ENCODE data around the gene SLC16A11.

Gene SLC16A11

DNA sequence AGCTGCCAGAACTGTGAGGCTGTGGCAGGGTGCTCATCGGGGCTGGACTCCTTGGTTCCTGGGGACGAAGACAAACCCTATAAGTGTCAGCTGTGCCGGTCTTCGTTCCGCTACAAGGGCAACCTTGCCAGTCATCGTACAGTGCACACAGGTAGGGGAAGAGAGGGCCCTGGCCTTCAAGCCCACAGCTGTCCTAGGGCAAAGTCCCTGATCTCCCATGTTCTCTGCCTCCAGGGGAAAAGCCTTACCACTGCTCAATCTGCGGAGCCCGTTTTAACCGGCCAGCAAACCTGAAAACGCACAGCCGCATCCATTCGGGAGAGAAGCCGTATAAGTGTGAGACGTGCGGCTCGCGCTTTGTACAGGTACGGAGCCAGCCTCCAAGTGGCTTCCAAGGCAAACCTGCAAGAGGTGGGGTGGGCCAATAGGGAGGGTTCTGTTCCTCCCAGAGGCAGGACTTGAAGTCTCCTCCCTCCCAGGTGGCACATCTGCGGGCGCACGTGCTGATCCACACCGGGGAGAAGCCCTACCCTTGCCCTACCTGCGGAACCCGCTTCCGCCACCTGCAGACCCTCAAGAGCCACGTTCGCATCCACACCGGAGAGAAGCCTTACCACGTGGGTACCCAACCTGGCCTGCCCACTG is 17.3 kb downstream of the SLC16A11 start:
- DNase-seq (ENCODE audit: low read depth in 3 of 3), result no peak

GRCh38 chr17:7025245-7025644 is 18.6 kb downstream of the SLC16A11 start:
- DNase-seq (ENCODE audit: low read depth in 3 of 3), result no peak

DNA sequence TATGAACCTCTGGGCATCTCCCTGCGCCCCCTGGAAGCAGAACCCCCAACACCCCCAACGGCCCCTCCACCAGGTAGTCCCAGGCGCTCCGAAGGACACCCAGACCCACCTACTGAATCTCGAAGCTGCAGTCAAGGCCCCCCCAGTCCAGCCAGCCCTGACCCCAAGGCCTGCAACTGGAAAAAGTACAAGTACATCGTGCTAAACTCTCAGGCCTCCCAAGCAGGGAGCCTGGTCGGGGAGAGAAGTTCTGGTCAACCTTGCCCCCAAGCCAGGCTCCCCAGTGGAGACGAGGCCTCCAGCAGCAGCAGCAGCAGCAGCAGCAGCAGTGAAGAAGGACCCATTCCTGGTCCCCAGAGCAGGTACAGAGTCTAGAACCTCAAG is 19.5 kb downstream of the SLC16A11 start:
- DNase-seq (ENCODE audit: low read depth in 3 of 3), result no peak

- DNase-seq (ENCODE audit: low read depth in 3 of 3), result peak; percentile 89 to 95 (median 90)
Measured at GRCh38 chr17:7023576-7024401, 20.1 kb downstream of the SLC16A11 start.

GRCh38 chr17:7022781-7023571 is 20.9 kb downstream of the SLC16A11 start, which contains the start of gene BCL6B:
Gene BCL6B (plus strand): TSS chr17:7023050. CDS start chr17:7023672, 622 bp downstream.
- no peak for DNase-seq (ENCODE audit: low read depth in 3 of 3)

- DNase-seq (ENCODE audit: low read depth in 3 of 3), result peak in 2 of 3 experiments; percentile 65 to 80
Measured at GRCh38 chr17:7021993-7022778, 21.7 kb downstream of the SLC16A11 start.

DNA sequence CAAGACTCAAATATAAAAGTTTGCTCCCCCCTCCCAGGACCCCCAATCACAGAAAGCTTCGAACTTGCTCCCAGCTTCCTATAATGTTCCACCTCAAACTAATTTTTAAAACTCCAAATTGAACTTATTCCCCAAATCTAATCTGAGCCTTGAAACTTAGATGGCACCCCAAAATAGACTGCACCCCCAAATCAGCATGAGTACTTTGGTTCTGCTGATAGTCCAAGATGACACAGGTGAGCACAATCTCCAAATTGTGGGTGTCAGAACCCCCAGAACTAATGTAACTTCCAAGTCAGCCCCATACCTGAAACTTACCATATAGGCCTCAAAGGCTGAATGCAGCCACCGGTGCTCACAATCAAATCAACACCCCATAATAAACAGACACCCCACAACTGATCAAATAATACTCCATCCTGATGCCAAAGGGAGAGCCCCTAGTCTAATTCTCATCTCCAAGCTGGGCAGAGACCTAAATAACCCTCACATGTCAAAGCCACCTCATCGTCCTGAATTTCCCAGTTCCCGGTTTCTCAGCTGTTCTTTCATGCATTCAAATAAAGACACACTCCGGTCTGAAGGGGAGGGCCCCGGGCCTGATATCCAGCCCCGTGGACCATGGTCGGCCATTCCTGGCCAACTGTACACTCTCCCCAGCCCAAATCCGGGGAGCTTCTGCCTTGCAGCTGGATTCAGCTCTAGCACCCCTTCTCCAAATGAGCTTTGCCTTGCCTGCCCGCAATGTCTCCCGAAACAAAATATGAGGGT is 22.8 kb downstream of the SLC16A11 start:
- DNase-seq (ENCODE audit: low read depth in 3 of 3), result no peak

GRCh38 chr17:7019839-7020519 is 23.9 kb downstream of the SLC16A11 start:
- no peak for DNase-seq (ENCODE audit: low read depth in 3 of 3)

DNA sequence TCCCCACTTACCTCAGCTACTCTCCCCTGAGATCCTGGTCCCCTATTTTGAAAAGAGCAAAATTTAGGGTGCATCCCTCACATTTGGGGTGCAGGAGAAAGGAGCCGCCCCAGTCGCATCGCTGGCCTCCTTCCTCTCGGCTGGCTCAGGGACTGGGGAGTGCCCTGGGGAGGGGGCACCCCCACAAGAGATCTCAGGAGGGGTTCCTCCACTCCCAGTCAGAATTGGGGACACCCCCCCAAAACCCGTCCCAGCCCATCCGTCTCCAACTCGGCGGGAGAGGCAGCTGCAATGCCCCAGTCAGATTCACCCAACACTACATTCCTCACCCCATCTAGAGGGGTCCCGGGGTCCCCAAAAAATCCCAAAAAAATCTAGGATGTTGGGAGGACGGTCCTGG is 24.5 kb downstream of the SLC16A11 start:
- DNase-seq (ENCODE audit: low read depth in 3 of 3), result no peak

GRCh38 chr17:7018331-7018964 is 25.4 kb downstream of the SLC16A11 start:
- DNase-seq (ENCODE audit: low read depth in 3 of 3), result no peak

- DNase-seq (ENCODE audit: low read depth in 3 of 3), result no peak
Measured at GRCh38 chr17:7017827-7018200, 26.1 kb downstream of the SLC16A11 start.

DNA sequence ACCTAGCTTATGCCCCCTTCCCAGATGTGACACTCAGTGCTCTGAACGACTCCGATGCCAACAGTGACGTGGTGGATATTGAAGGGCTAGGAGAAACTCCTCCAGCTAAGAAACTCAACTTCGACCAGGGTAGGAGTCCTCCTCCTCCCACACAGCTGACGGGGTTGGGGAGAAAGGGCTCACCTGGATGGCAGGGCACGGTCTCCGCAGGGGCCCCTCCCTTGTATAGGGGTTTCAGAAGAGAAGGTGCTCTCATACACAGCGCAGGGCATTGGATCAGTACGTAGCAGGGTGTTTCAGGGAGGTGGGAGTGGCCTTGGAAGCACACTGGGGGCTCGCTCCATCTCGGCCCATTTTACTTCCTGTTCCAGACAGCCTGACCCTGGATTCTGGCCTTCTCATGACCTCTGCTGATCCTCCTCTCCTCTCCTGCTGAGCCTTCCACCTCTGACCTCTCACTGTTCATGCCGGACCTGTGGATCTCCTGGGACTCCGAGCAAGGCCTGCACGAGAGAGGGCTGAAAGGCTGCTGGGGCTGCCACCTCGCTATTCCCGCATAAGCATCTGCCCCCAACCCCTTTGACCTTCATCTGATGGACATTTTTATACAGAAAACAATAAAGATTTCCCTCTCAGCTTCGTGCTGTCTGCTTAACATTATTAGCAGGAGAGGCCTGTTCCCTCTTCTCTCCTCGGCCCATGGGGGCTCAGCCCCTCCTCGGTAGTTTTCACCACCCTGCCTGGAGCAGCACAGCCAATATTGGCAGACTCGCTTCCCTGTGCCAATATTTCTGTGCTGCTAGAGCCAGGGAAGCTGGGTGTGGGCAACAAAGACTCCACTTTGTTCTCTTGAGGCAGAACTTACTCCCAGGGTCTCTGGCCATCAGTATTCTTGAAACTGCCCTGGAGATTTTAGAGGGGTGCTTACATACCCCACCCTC is 26.7 kb downstream of the SLC16A11 start:
- no peak for DNase-seq (ENCODE audit: low read depth in 3 of 3)

GRCh38 chr17:7016418-7016817 is 27.5 kb downstream of the SLC16A11 start:
- no peak for DNase-seq (ENCODE audit: low read depth in 3 of 3)

- peak; percentile 60 to 78 (median 63) for DNase-seq (ENCODE audit: low read depth in 3 of 3)
Measured at GRCh38 chr17:7014995-7015958, 28.6 kb downstream of the SLC16A11 start.

GRCh38 chr17:7014261-7014994 is 29.5 kb downstream of the SLC16A11 start:
- DNase-seq (ENCODE audit: low read depth in 3 of 3), result peak; percentile 95 to 97 (median 95)

- no peak for DNase-seq (ENCODE audit: low read depth in 3 of 3)
Measured at GRCh38 chr17:7011942-7012254, 32.0 kb downstream of the SLC16A11 start.

DNA sequence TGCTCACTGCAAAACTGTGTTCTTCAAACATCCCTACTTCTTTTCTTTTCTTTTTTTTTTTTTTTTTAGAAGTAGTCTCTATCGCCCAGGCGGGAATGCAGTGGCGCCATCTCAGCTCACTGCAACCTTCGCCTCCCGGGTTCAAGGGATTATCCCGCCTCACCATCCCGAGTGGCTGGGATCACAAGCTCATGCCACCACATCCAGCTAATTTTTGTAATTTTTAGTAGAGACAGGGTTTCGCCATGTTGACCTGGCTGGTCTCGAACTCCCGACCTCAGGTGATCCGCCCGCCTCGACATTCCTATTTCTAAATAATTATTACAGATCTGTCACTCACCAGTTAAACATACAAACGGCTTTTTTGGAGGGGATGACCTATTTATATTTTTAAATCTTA is 32.5 kb downstream of the SLC16A11 start:
- DNase-seq (ENCODE audit: low read depth in 3 of 3), result no peak
